H1 (cell line): ENCODE results near the gene PEPD. TPM values are rescaled to one million over a fixed set of nuclear protein-coding genes. Genes with fewer than 3 reads are reported as not detected.

ENCODE experiments used
- CTCF ChIA-PET: fragments of 300-600 bp; sonication (Branson Sonifier 250); formaldehyde crosslinking; loops from one replicate; lab custom pipeline; 2021; ENCODE audit not compliant: partially characterized antibody; lab: Charles Lee
- POLR2A ChIA-PET: fragments of 300-600 bp; sonication (Branson Sonifier 250); formaldehyde crosslinking; loops from one replicate; lab custom pipeline; 2021; ENCODE audit warnings: inconsistent platforms; ENCODE audit not compliant: partially characterized antibody; lab: Charles Lee
- DNase-seq, 2 experiments: peaks; one replicate each; pipeline versions ENCODE4 v3.0.0 to v3.0.0-alpha.2; 2010 to 2022; ENCODE audit warnings: low spot score in 2 of 2, low read depth in 1 of 2, mixed read lengths in 1 of 2
- FAIRE-seq: peaks from 2 replicates; lab custom pipeline; 2011; peaks lifted over from hg19 to GRCh38; lab: Jason Lieb, UNC
- H2AFZ ChIP-seq: 2 replicates; pipeline ENCODE4 v1.8.1; 2012; ENCODE audit warnings: low read length, inconsistent platforms
- H2AK5ac ChIP-seq: 2 replicates; pipeline ENCODE4 v1.6.1; 2013; ENCODE audit warnings: low read depth, low read length
- H2BK120ac ChIP-seq: replicated peaks from 2 replicates; pipeline ENCODE3; 2013; ENCODE audit warnings: low read depth, low read length, inconsistent platforms
- H2BK12ac ChIP-seq: 2 replicates; pipeline ENCODE4 v1.6.1; 2013; ENCODE audit warnings: low read depth, low read length
- H2BK15ac ChIP-seq: 2 replicates; pipeline ENCODE4 v1.6.1; 2013; ENCODE audit warnings: low read length
- H2BK20ac ChIP-seq: 2 replicates; pipeline ENCODE4 v1.6.1; 2013; ENCODE audit warnings: low read length
- H2BK5ac ChIP-seq: 2 replicates; pipeline ENCODE4 v1.6.1; 2013; ENCODE audit warnings: low read depth, low read length
- H3K14ac ChIP-seq: 2 replicates; pipeline ENCODE4 v1.6.1; 2013; ENCODE audit warnings: inconsistent platforms; ENCODE audit not compliant: insufficient read length
- H3K18ac ChIP-seq: 2 replicates; pipeline ENCODE4 v1.6.1; 2013; ENCODE audit warnings: low read length; ENCODE audit errors: extremely low read depth
- H3K23ac ChIP-seq: 2 replicates; pipeline ENCODE4 v1.6.1; 2013; ENCODE audit warnings: inconsistent platforms; ENCODE audit not compliant: insufficient read length
- H3K23me2 ChIP-seq: 2 replicates; pipeline ENCODE4 v1.6.1; 2013; ENCODE audit warnings: low read depth, low read length
- H3K27ac ChIP-seq: 2 replicates; pipeline ENCODE4 v1.6.1; 2011; ENCODE audit warnings: low read depth, low read length, inconsistent platforms
- H3K27me3 ChIP-seq, 4 experiments: replicated peaks in 1 of 4; 1 replicate in 1 of 4; 2 replicates in 3 of 4; pipeline versions ENCODE4 v1.6.1 to v1.8.1; 2011 to 2013; ENCODE audit warnings: low read length in 3 of 4, mild to moderate bottlenecking in 3 of 4, inconsistent platforms in 2 of 4, mixed read lengths in 2 of 4, moderate library complexity in 1 of 4; ENCODE audit not compliant: control insufficient read depth in 3 of 4, insufficient read depth in 3 of 4; ENCODE audit errors: extremely low read depth in 1 of 4
- H3K36me3 ChIP-seq, 4 experiments: 2 replicates each; pipeline versions ENCODE4 v1.6.1 to v1.8.1; 2011 to 2013; ENCODE audit warnings: mild to moderate bottlenecking in 4 of 4, low read length in 3 of 4, moderate library complexity in 2 of 4, control low read depth in 1 of 4, inconsistent platforms in 1 of 4; ENCODE audit not compliant: insufficient read depth in 4 of 4, control insufficient read depth in 2 of 4
- H3K4ac ChIP-seq: replicated peaks from 2 replicates; pipeline ENCODE3; 2013; ENCODE audit warnings: low read length, low read depth, mixed read lengths, inconsistent platforms; ENCODE audit not compliant: insufficient read length
- H3K4me1 ChIP-seq, 4 experiments: replicated peaks in 1 of 4; 1 replicate in 1 of 4; 2 replicates in 3 of 4; pipeline versions ENCODE4 v1.6.1 to v1.8.1; 2011 to 2013; ENCODE audit warnings: low read length in 3 of 4, inconsistent platforms in 2 of 4, mixed read lengths in 1 of 4; ENCODE audit not compliant: insufficient read depth in 4 of 4, control insufficient read depth in 3 of 4
- H3K4me2 ChIP-seq, 2 experiments: 2 replicates each; pipeline versions ENCODE4 v1.6.1 to v1.8.1; 2011 to 2013; ENCODE audit warnings: low read depth in 2 of 2, low read length in 2 of 2, control low read depth in 1 of 2, inconsistent platforms in 1 of 2, mild to moderate bottlenecking in 1 of 2; ENCODE audit not compliant: insufficient read depth in 1 of 2
- H3K4me3 ChIP-seq, 4 experiments: fragments of 200-600, 300-600 bp in 1 of 4; sonication (generic), shearing (Covaris generic), sonication (Bioruptor Twin) in 1 of 4; 2 replicates each; pipeline versions ENCODE4 v1.5.1 to v1.8.1; 2011 to 2016; ENCODE audit warnings: low read length in 4 of 4, low read depth in 3 of 4, control low read depth in 2 of 4, inconsistent platforms in 2 of 4, mild to moderate bottlenecking in 2 of 4, mixed read lengths in 1 of 4, moderate library complexity in 1 of 4; ENCODE audit not compliant: insufficient read depth in 2 of 4; ENCODE audit errors: extremely low read depth in 1 of 4
- H3K56ac ChIP-seq: replicated peaks from 2 replicates; pipeline ENCODE3; 2013; ENCODE audit warnings: low read depth, mild to moderate bottlenecking, mixed read lengths, low read length, inconsistent platforms; ENCODE audit not compliant: insufficient read length
- H3K79me1 ChIP-seq: 2 replicates; pipeline ENCODE4 v1.6.1; 2013; ENCODE audit warnings: low read depth, low read length, control low read depth
- H3K79me2 ChIP-seq, 2 experiments: 2 replicates each; pipeline versions ENCODE4 v1.6.1 to v1.8.1; 2012 to 2013; ENCODE audit warnings: low read length in 2 of 2, mild to moderate bottlenecking in 2 of 2, inconsistent platforms in 1 of 2; ENCODE audit not compliant: insufficient read depth in 2 of 2, control insufficient read depth in 1 of 2
- H3K9ac ChIP-seq, 4 experiments: replicated peaks in 1 of 4; 1 replicate in 1 of 4; 2 replicates in 3 of 4; pipeline versions ENCODE4 v1.6.1 to v1.8.1; 2011 to 2013; ENCODE audit warnings: low read depth in 3 of 4, low read length in 3 of 4, control low read depth in 2 of 4, mild to moderate bottlenecking in 2 of 4, moderate library complexity in 2 of 4, inconsistent platforms in 1 of 4; ENCODE audit errors: extremely low read depth in 1 of 4
- H3K9me3 ChIP-seq, 2 experiments: 2 replicates each; pipeline versions ENCODE4 v1.6.1 to v1.8.1; 2012 to 2013; ENCODE audit warnings: mild to moderate bottlenecking in 2 of 2, moderate library complexity in 2 of 2, control low read depth in 1 of 2, inconsistent platforms in 1 of 2, low read depth in 1 of 2, low read length in 1 of 2, mixed read lengths in 1 of 2; ENCODE audit not compliant: insufficient read depth in 2 of 2
- H4K20me1 ChIP-seq, 2 experiments: replicated peaks in 1 of 2; 2 replicates each; pipeline versions ENCODE3 to v1.8.1; 2011 to 2013; ENCODE audit warnings: inconsistent platforms in 2 of 2, low read length in 2 of 2, mild to moderate bottlenecking in 1 of 2; ENCODE audit not compliant: insufficient read depth in 2 of 2, control insufficient read depth in 1 of 2
- H4K5ac ChIP-seq: 2 replicates; pipeline ENCODE4 v1.6.1; 2013; ENCODE audit warnings: low read length, low read depth, mixed read lengths, inconsistent platforms; ENCODE audit not compliant: insufficient read length
- H4K8ac ChIP-seq: 2 replicates; pipeline ENCODE4 v1.8.0; 2013; ENCODE audit warnings: mild to moderate bottlenecking, moderate library complexity, low read length, inconsistent platforms; ENCODE audit not compliant: insufficient read depth; ENCODE audit errors: extremely low read depth
- H4K91ac ChIP-seq: replicated peaks from 2 replicates; pipeline ENCODE3; 2013; ENCODE audit warnings: low read length, mixed read lengths, inconsistent platforms; ENCODE audit not compliant: insufficient read length
- BCL11A ChIP-seq, 2 experiments: IDR thresholded peaks; one replicate each; pipeline ENCODE4 v1.6.1; 2011; ENCODE audit warnings: low read depth in 2 of 2, low read length in 2 of 2, mild to moderate bottlenecking in 2 of 2
- CREB1 ChIP-seq: IDR thresholded peaks from 2 replicates; pipeline ENCODE4 v1.6.1; 2012; ENCODE audit warnings: inconsistent platforms
- EGR1 ChIP-seq: IDR thresholded peaks from 2 replicates; pipeline ENCODE4 v1.6.1; 2011; ENCODE audit warnings: low read depth, low read length, borderline replicate concordance
- EP300 ChIP-seq, 2 experiments: IDR thresholded peaks; 1 replicate in 1 of 2; 2 replicates in 1 of 2; pipeline ENCODE4 v1.6.1; 2011 to 2012; ENCODE audit warnings: low read depth in 2 of 2, low read length in 2 of 2, mild to moderate bottlenecking in 2 of 2, borderline replicate concordance in 1 of 2, inconsistent platforms in 1 of 2, moderate library complexity in 1 of 2
- GABPA ChIP-seq: IDR thresholded peaks from 2 replicates; pipeline ENCODE4 v1.6.1; 2011; ENCODE audit warnings: mild to moderate bottlenecking, low read length, moderate library complexity, borderline replicate concordance; ENCODE audit not compliant: insufficient read depth
- HDAC6 ChIP-seq: IDR thresholded peaks from one replicate; pipeline ENCODE4 v1.7.1; 2012; ENCODE audit warnings: low read depth, mild to moderate bottlenecking, inconsistent platforms, low read length, moderate library complexity
- MAFK ChIP-seq: IDR thresholded peaks from 2 replicates; pipeline ENCODE4 v1.6.1; 2012; ENCODE audit warnings: low read depth, mild to moderate bottlenecking, improper control_type of control experiment, low read length
- SIN3A ChIP-seq, 2 experiments: IDR thresholded peaks in 1 of 2; conservative IDR thresholded peaks in 1 of 2; 2 replicates each; pipeline ENCODE4 v1.6.1; 2011 to 2012; ENCODE audit warnings: low read length in 2 of 2, improper control_type of control experiment in 1 of 2, low read depth in 1 of 2, mild to moderate bottlenecking in 1 of 2
- SIX5 ChIP-seq: IDR thresholded peaks from 2 replicates; pipeline ENCODE4 v1.6.1; 2011; ENCODE audit warnings: mild to moderate bottlenecking, low read depth, low read length
- SRF ChIP-seq: IDR thresholded peaks from 2 replicates; pipeline ENCODE4 v1.6.1; 2011; ENCODE audit warnings: mild to moderate bottlenecking, low read depth, low read length, moderate library complexity
- TAF1 ChIP-seq: IDR thresholded peaks from 2 replicates; pipeline ENCODE4 v1.6.1; 2011; ENCODE audit warnings: mild to moderate bottlenecking, low read depth, low read length
- TBP ChIP-seq: IDR thresholded peaks from 2 replicates; pipeline ENCODE4 v1.6.1; 2011; ENCODE audit warnings: low read depth, low read length, improper control_type of control experiment
- TCF12 ChIP-seq: IDR thresholded peaks from 2 replicates; pipeline ENCODE4 v1.6.1; 2011; ENCODE audit warnings: low read depth, mild to moderate bottlenecking, low read length
- WGBS, 2 experiments: shearing (Covaris generic) in 1 of 2; methylation state at CpG; one replicate each; pipeline versions ENCODE4 v1.1.6 to v1.1.7; 2013 to 2015; ENCODE audit warnings: low lambda C conversion rate in 2 of 2, mixed read lengths in 2 of 2, inconsistent platforms in 1 of 2, low coverage in 1 of 2, missing lambda C conversion rate in 1 of 2; ENCODE audit not compliant: insufficient replicate concordance in 2 of 2, insufficient coverage in 1 of 2, insufficient read length in 1 of 2; ENCODE audit errors: extremely low coverage in 1 of 2, missing lambda C conversion rate in 1 of 2; 5-methylcytosine and 5-hydroxymethylcytosine counted together
- polyA plus RNA-seq, 7 experiments: library from polyadenylated mRNA; depleted of rRNA in 3 of 7; stranded (reverse) in 5 of 7; unstranded in 2 of 7; fragments of >200 nt in 5 of 7; fragments of 200-250 nt in 2 of 7; gene quantifications; 1 replicate in 5 of 7; 2 replicates in 1 of 7; 4 replicates in 1 of 7; pipeline versions ENCODE4 v1.2.1 to v1.2.3, GENCODE V29; 2011 to 2013; ENCODE audit warnings: missing spikeins in 2 of 7, mixed read lengths in 2 of 7
- total RNA-seq: library from RNA; stranded (reverse); fragmentation: NEBNext Ultra II Directional; extraction: Animal tissue kit (Norgen Biotek cat#: 25700); gene quantifications from 2 replicates; pipeline ENCODE4 v1.2.1, GENCODE V29; 2021

The PEPD gene
- total and polyA plus RNA-seq, 2 of the 8 experiments (the other 6 are each of a cell fraction or from before 2014, with no cell fraction given), result 84.1 to 178 TPM

DNA sequence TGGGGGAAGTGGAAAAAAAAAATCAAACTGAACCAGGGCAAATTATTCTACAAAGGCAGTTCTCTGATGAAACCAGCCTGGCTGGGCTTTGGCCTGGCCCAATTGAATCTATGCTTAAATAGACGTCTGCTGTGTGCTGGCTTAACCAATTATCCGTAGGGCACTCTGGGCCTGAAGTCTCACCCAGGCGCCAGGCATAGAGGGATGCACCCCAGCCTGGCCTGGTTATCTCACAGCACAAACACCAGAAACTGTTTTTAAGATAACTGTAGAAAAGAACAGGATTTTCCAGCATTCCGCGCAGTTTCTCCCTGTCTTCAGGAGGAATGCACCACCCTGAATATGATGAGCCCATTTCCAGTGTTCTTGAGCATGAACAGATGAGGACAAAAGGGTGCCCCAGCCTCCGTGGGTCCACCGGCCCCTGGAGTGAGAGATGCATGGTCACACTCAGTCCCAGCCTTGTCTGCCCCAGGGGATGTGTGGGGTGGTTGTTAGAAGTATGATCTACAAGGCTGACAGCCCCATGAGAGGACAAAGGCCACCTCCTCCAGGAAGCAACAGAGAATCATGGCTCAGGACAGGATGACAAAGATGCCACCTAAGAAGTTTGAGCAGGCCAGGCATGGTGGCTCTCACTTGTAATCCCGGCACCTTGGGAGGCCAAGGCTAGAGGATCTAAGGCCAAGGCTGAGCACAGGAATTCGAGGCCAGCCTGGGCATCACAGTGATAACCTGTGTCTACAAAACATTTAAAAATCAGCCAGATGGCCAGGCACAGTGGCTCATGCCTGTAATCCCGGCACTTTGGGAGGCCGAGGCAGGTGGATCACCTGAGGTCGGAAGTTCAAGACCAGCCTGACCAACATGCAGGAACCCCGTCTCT lies 50.2 kb downstream of the PEPD start:
- H3K23ac ChIP-seq, result no peak overlapping the region
- H3K79me1 ChIP-seq, result no peaks in the 10 kb centered on the region
- no peak overlapping the region for H3K27ac ChIP-seq
- H3K79me2 ChIP-seq, result no peaks in the 10 kb centered on the region
- no peak overlapping the region for H2BK120ac ChIP-seq
- DNase-seq (no peak), FAIRE-seq (no peak)
- no peak overlapping the region for H4K5ac ChIP-seq
- no peak overlapping the region for H2AK5ac ChIP-seq
- H3K56ac ChIP-seq, result no peak overlapping the region
- no peak overlapping the region for H4K91ac ChIP-seq
- H3K4me3 ChIP-seq, result no peak overlapping the region
- H3K23me2 ChIP-seq, result no peaks in the 10 kb centered on the region
- no peak overlapping the region for H4K8ac ChIP-seq
- H2AFZ ChIP-seq, result no peak overlapping the region
- 89% methylated on average over 13 of the region's 13 CpGs; no CpG with 5 or more reads in 1 of the 2 experiments for WGBS, 2 experiments
- no peaks in the 10 kb centered on the region for H3K36me3 ChIP-seq
- H2BK15ac ChIP-seq, result no peak overlapping the region
- CTCF ChIA-PET, result no interaction called here
- no peak overlapping the region for H3K4me2 ChIP-seq
- H3K14ac ChIP-seq, result no peak overlapping the region
- H3K4me1 ChIP-seq, result no peaks in the 10 kb centered on the region; a peak in 1 of 7 replicates
- H2BK5ac ChIP-seq, result no peak overlapping the region
- H3K9ac ChIP-seq, result no peak overlapping the region
- peaks cover 0 to 7% of the 10 kb centered on the region in 2 experiments for H4K20me1 ChIP-seq
- no peak overlapping the region for H3K18ac ChIP-seq
- no peak overlapping the region for H2BK12ac ChIP-seq
- H3K4ac ChIP-seq, result no peak overlapping the region
- H3K27me3 ChIP-seq, result no peaks in the 10 kb centered on the region
- POLR2A ChIA-PET, result no interaction called here
- H2BK20ac ChIP-seq, result no peak overlapping the region
- no peaks in the 10 kb centered on the region for H3K9me3 ChIP-seq
- TF ChIP-seq EGR1 (no peak), SRF (no peak), TAF1 (no peak), TCF12 (no peak), EP300 (IDR thresholded peaks at IDR 0.05; ENCODE audit: borderline replicate concordance in 1 of 2, low read depth in 2 of 2, low read length in 2 of 2) (no peak), MAFK (no peak), BCL11A (IDR thresholded peaks at IDR 0.05; ENCODE audit: low read depth in 2 of 2, low read length in 2 of 2) (no peak), SIN3A (conservative IDR thresholded peaks at IDR 0.05 in 1 of 2, IDR thresholded peaks at IDR 0.05 in 1 of 2; ENCODE audit: low read depth in 1 of 2, low read length in 2 of 2) (no peak), CREB1 (no peak), GABPA (no peak), TBP (no peak), HDAC6 (no peak), SIX5 (no peak)
